ENCODE data around the gene TBC1D3B.
"Not testable (repeated sequence)": the region's sequence is repeated elsewhere in the genome, so short reads cannot be mapped to it uniquely, and the experiment has no call there.

GRCh38 chr17:36221581-36222100 is 45.2 kb upstream of the TBC1D3B start:
- TF ChIP-seq CTCF (IDR thresholded peaks at IDR 0.05); POLR2AphosphoS5 (IDR thresholded peaks at IDR 0.05; ENCODE audit: low read depth, low read length); REST (IDR thresholded peaks at IDR 0.05; ENCODE audit: insufficient read depth in 1 of 2, low read depth in 2 of 2, low read length in 1 of 2); TCF7L2 (IDR thresholded peaks at IDR 0.05; ENCODE audit: low read depth, low read length): not testable (repeated sequence)

All from Panc1 (cell line).